HG03439 (cell line): Measurements from ENCODE around the gene SOD3.

Experiments used
- ATAC-seq: cut with Tn5 transposase; IDR thresholded peaks from one replicate; pipeline ENCODE4 v1.9.1; 2021; ENCODE audit warnings: mild to moderate bottlenecking, moderate library complexity; ENCODE audit not compliant: unreplicated experiment

SOD3 gene

GRCh38 chr4:24794916-24795665, at the start of gene SOD3:
SOD3 (plus strand) TSS chr4:24795573; CDS start chr4:24799522, 3,949 bp downstream.
- ATAC-seq = no peak

- ATAC-seq = no peak
These were observed 48.0 kb upstream of the SOD3 start for GRCh38 chr4:24747234-24747975.

GRCh38 chr4:24748023-24748422, 47.4 kb upstream of the SOD3 start:
- ATAC-seq = no peak

- no peak for ATAC-seq
These were observed 46.5 kb upstream of the SOD3 start for GRCh38 chr4:24748758-24749350.

- no peak for ATAC-seq
These were observed 45.3 kb upstream of the SOD3 start for GRCh38 chr4:24750106-24750505.

- ATAC-seq = no peak
These were observed 43.3 kb upstream of the SOD3 start for GRCh38 chr4:24751926-24752539.

GRCh38 chr4:24753519-24753918, 41.9 kb upstream of the SOD3 start:
- ATAC-seq = no peak

GRCh38 chr4:24754571-24754970, 40.8 kb upstream of the SOD3 start:
- no peak for ATAC-seq

- no peak for ATAC-seq
These were observed 31.6 kb upstream of the SOD3 start for GRCh38 chr4:24763631-24764297.

- no peak for ATAC-seq
These were observed 31.0 kb upstream of the SOD3 start for GRCh38 chr4:24764345-24764744.

- no peak for ATAC-seq
These were observed 29.9 kb upstream of the SOD3 start for GRCh38 chr4:24765376-24765988.

- no peak for ATAC-seq
These were observed 27.4 kb upstream of the SOD3 start for GRCh38 chr4:24768006-24768405.

- peak; percentile 78 for ATAC-seq
These were observed 26.8 kb upstream of the SOD3 start for GRCh38 chr4:24768604-24769003.

GRCh38 chr4:24769571-24769970, 25.8 kb upstream of the SOD3 start:
- no peak for ATAC-seq

- ATAC-seq = peak; percentile 59
These were observed 25.3 kb upstream of the SOD3 start for GRCh38 chr4:24770032-24770584.

GRCh38 chr4:24770667-24771066, 24.7 kb upstream of the SOD3 start:
- no peak for ATAC-seq

GRCh38 chr4:24771241-24771640, 24.1 kb upstream of the SOD3 start:
- no peak for ATAC-seq

GRCh38 chr4:24772061-24772705, 23.2 kb upstream of the SOD3 start:
- no peak for ATAC-seq

- no peak for ATAC-seq
These were observed 22.4 kb upstream of the SOD3 start for GRCh38 chr4:24772952-24773351.

- ATAC-seq = no peak
These were observed 20.9 kb upstream of the SOD3 start for GRCh38 chr4:24774452-24774851.
